Astrocyte (in vitro differentiated cells and primary cell): ENCODE results near the gene ZBTB11. TPM values are rescaled to one million over a fixed set of nuclear protein-coding genes. Genes with fewer than 3 reads are reported as not detected.
"Not testable (repeated sequence)": the region's sequence is repeated elsewhere in the genome, so short reads cannot be mapped to it uniquely, and the experiment has no call there.

ENCODE experiments used
- DNase-seq: peaks from one replicate; pipeline ENCODE4 v3.0.0-alpha.2; 2010; ENCODE audit warnings: low read depth
- FAIRE-seq: peaks from 2 replicates; lab custom pipeline; 2011; peaks lifted over from hg19 to GRCh38; lab: Jason Lieb, UNC
- H2AFZ ChIP-seq: 2 replicates; pipeline ENCODE4 v1.6.0; 2012; ENCODE audit warnings: low read depth, low read length, inconsistent platforms
- H3K27ac ChIP-seq: 2 replicates; pipeline ENCODE4 v1.5.1; 2011; ENCODE audit warnings: low read depth, low read length, inconsistent platforms
- H3K27me3 ChIP-seq: 2 replicates; pipeline ENCODE4 v1.6.0; 2011; ENCODE audit warnings: low read length, inconsistent platforms; ENCODE audit not compliant: insufficient read depth
- H3K36me3 ChIP-seq: 2 replicates; pipeline ENCODE4 v1.5.1; 2011; ENCODE audit warnings: low read length, inconsistent platforms; ENCODE audit not compliant: insufficient read depth
- H3K4me1 ChIP-seq: 2 replicates; pipeline ENCODE4 v1.5.1; 2011; ENCODE audit warnings: low read length, inconsistent platforms; ENCODE audit not compliant: insufficient read depth
- H3K4me2 ChIP-seq: 2 replicates; pipeline ENCODE4 v1.6.0; 2012; ENCODE audit warnings: low read length, inconsistent platforms
- H3K4me3 ChIP-seq: 2 replicates; pipeline ENCODE4 v1.5.1; 2011; ENCODE audit warnings: low read depth, mild to moderate bottlenecking, low read length, inconsistent platforms; ENCODE audit not compliant: insufficient read depth
- H3K79me2 ChIP-seq: 2 replicates; pipeline ENCODE4 v1.6.0; 2012; ENCODE audit warnings: mild to moderate bottlenecking, low read length, inconsistent platforms; ENCODE audit not compliant: insufficient read depth
- H3K9ac ChIP-seq: 2 replicates; pipeline ENCODE4 v1.6.0; 2012; ENCODE audit warnings: mild to moderate bottlenecking, low read length, inconsistent platforms
- H3K9me3 ChIP-seq: 2 replicates; pipeline ENCODE4 v1.5.1; 2012; ENCODE audit warnings: low read depth, mild to moderate bottlenecking, low read length, inconsistent platforms; ENCODE audit not compliant: insufficient read depth
- H4K20me1 ChIP-seq: 2 replicates; pipeline ENCODE4 v1.6.0; 2012; ENCODE audit warnings: low read length, inconsistent platforms; ENCODE audit not compliant: insufficient read depth
- H3K27ac Mint-ChIP-seq: one replicate; pipeline ENCODE4 v1.8.0; 2021; ENCODE audit warnings: mild to moderate bottlenecking, mixed read lengths; ENCODE audit not compliant: unreplicated experiment
- H3K27me3 Mint-ChIP-seq: one replicate; pipeline ENCODE4 v1.8.0; 2021; ENCODE audit warnings: low read depth, mixed read lengths; ENCODE audit not compliant: unreplicated experiment
- H3K36me3 Mint-ChIP-seq: one replicate; pipeline ENCODE4 v1.8.0; 2021; ENCODE audit warnings: low read depth, mixed read lengths; ENCODE audit not compliant: unreplicated experiment
- H3K4me1 Mint-ChIP-seq: one replicate; pipeline ENCODE4 v1.8.0; 2021; ENCODE audit warnings: low read depth, mixed read lengths; ENCODE audit not compliant: unreplicated experiment
- H3K4me3 Mint-ChIP-seq: one replicate; pipeline ENCODE4 v1.8.0; 2021; ENCODE audit warnings: mild to moderate bottlenecking, moderate library complexity, mixed read lengths; ENCODE audit not compliant: unreplicated experiment
- H3K9me3 Mint-ChIP-seq: one replicate; pipeline ENCODE4 v1.8.0; 2021; ENCODE audit warnings: mild to moderate bottlenecking, mixed read lengths; ENCODE audit not compliant: unreplicated experiment
- EZH2 ChIP-seq: IDR thresholded peaks from 2 replicates; pipeline ENCODE4 v1.6.1; 2012; ENCODE audit warnings: mild to moderate bottlenecking, low read length, inconsistent platforms; ENCODE audit not compliant: insufficient read depth
- total RNA-seq: library from RNA; stranded (reverse); gene quantifications from 2 replicates; pipeline ENCODE4 v1.2.1, GENCODE V29; 2021
- TF ChIP-seq, protein P1 (sequence below): IDR thresholded peaks from 2 replicates; pipeline ENCODE4 v1.5.1; 2011; ENCODE audit warnings: low read depth, mild to moderate bottlenecking, inconsistent platforms, low read length, moderate library complexity; ENCODE audit not compliant: insufficient read depth

The ZBTB11 gene
- total RNA-seq, 1 donor from 2014 or later = 20.9 TPM

DNA sequence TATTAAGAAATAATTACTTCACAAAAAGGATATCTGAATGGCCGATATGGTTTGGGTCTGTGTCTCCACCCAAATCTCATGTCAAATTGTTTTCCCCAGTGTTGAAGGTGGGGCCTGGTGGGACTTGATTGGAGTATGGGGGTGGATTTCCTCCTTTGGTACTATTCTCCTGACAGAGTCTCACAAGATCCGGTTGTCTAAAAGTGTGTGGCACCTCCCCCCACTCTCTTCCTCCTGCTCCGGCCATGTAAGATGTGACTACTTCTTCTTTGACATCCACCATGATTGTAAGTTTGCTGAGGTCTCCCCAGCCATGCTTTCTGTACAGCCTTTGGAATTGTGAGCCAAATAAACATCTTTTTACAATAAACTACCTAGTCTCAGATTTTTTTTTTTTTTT is 34.5 kb downstream of the ZBTB11 start:
- no peaks in the 10 kb centered on the region for H3K4me1 Mint-ChIP-seq
- H3K36me3 Mint-ChIP-seq = peaks cover 10% of the 10 kb centered on the region
- Histone ChIP-seq H3K9ac (no peak overlapping the region), H3K36me3 (no peaks in the 10 kb centered on the region), H4K20me1 (no peaks in the 10 kb centered on the region), H3K9me3 (no peaks in the 10 kb centered on the region), H3K27ac (no peak overlapping the region), H3K4me1 (peaks cover 11% of the 10 kb centered on the region), H3K79me2 (no peaks in the 10 kb centered on the region), H3K27me3 (no peaks in the 10 kb centered on the region), H2AFZ (no peak overlapping the region), H3K4me2 (no peak overlapping the region), H3K4me3 (no peak overlapping the region)
- no peak overlapping the region for H3K4me3 Mint-ChIP-seq
- no peak overlapping the region for H3K27ac Mint-ChIP-seq
- DNase-seq (no peak), FAIRE-seq (no peak)
- no peak for TF ChIP-seq EZH2
- no peaks in the 10 kb centered on the region for H3K9me3 Mint-ChIP-seq
- no peaks in the 10 kb centered on the region for H3K27me3 Mint-ChIP-seq

DNA sequence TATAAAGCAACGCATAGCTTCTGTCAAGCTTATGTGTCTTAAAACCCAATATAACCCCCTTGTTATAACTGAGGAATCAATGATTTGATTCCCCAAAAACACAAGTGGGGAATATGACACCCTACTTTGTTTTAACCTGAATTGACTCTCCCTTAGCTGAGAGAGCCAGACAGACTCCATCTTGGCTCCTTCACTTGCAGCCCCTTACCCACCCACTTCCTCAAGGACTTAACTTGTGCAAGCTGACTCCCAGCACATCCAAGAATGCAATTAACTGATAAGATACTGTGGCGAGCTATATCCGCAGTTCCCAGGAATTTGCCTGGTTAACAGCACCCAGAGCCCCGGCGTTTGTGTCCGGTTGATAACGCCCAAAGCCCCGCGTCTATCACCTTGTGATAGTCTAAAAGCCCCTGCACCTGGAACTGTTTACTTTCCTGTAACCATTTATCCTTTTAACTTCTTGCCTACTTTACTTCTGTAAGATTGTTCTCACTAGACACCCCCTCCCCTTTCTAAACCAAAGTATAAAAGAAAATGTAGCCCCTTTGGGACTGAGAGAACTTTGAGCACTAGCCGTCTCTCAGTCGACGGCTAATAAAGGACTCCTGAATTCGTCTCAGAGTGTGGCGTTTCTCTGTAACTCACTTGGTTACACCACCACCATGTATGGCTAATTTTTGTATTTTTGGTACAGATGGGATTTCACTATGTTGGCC is 35.4 kb downstream of the ZBTB11 start:
- FAIRE-seq, H3K9me3 Mint-ChIP-seq, H3K27me3 ChIP-seq, H3K4me3 Mint-ChIP-seq, H4K20me1 ChIP-seq, H3K36me3 ChIP-seq, H3K79me2 ChIP-seq, H3K4me2 ChIP-seq, H3K9ac ChIP-seq, H3K4me3 ChIP-seq, H3K27me3 Mint-ChIP-seq, DNase-seq, H3K9me3 ChIP-seq, H3K36me3 Mint-ChIP-seq, H3K4me1 Mint-ChIP-seq, H3K27ac ChIP-seq, H2AFZ ChIP-seq, H3K27ac Mint-ChIP-seq: not testable (repeated sequence)
- H3K4me1 ChIP-seq = peaks cover 11% of the 10 kb centered on the region

DNA sequence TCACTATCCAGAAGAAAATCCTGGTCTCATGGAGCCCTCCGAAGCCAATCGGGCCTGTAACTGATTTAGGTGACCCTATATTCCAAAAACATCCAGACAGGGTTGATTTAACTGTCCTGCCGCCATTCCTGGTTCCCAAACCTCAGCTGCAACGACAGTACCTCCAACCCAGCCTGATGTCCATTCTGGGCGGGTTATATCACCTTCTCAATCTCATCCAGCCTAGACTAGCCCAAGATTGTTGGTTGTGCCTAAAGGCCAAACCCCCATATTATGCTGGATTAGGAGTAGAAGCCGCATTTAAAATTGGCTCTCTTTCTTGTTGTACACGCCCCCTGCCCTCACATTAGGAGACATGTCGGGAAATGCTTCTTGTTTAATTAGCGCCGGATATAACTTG is 36.7 kb downstream of the ZBTB11 start:
- no peak overlapping the region for H3K4me3 ChIP-seq
- H3K9me3 ChIP-seq = no peaks in the 10 kb centered on the region
- H3K4me1 ChIP-seq = peaks cover 11% of the 10 kb centered on the region
- H3K9ac ChIP-seq = no peak overlapping the region
- no peaks in the 10 kb centered on the region for H4K20me1 ChIP-seq
- Mint-ChIP-seq H3K9me3 (no peaks in the 10 kb centered on the region), H3K4me3 (no peak overlapping the region), H3K27me3 (no peaks in the 10 kb centered on the region), H3K4me1 (no peaks in the 10 kb centered on the region), H3K27ac (no peak overlapping the region), H3K36me3 (peaks cover 7% of the 10 kb centered on the region)
- no peaks in the 10 kb centered on the region for H3K27me3 ChIP-seq
- no peak overlapping the region for H3K4me2 ChIP-seq
- H3K27ac ChIP-seq = no peak overlapping the region
- H3K79me2 ChIP-seq = no peaks in the 10 kb centered on the region
- no peak for FAIRE-seq
- no peaks in the 10 kb centered on the region for H3K36me3 ChIP-seq
- no peak overlapping the region for H2AFZ ChIP-seq
- TF ChIP-seq, protein P1, sequence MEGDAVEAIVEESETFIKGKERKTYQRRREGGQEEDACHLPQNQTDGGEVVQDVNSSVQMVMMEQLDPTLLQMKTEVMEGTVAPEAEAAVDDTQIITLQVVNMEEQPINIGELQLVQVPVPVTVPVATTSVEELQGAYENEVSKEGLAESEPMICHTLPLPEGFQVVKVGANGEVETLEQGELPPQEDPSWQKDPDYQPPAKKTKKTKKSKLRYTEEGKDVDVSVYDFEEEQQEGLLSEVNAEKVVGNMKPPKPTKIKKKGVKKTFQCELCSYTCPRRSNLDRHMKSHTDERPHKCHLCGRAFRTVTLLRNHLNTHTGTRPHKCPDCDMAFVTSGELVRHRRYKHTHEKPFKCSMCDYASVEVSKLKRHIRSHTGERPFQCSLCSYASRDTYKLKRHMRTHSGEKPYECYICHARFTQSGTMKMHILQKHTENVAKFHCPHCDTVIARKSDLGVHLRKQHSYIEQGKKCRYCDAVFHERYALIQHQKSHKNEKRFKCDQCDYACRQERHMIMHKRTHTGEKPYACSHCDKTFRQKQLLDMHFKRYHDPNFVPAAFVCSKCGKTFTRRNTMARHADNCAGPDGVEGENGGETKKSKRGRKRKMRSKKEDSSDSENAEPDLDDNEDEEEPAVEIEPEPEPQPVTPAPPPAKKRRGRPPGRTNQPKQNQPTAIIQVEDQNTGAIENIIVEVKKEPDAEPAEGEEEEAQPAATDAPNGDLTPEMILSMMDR = no peak
- TF ChIP-seq EZH2 = no peak
- no peak for DNase-seq
